GM18519 (cell line): ENCODE results near the gene UBN1.
"Not testable (repeated sequence)": the region's sequence is repeated elsewhere in the genome, so short reads cannot be mapped to it uniquely, and the experiment has no call there.

Source experiments
- ATAC-seq: cut with Tn5 transposase; IDR thresholded peaks from one replicate; pipeline ENCODE4 v1.9.1; 2021; ENCODE audit warnings: mild to moderate bottlenecking, moderate library complexity; ENCODE audit not compliant: unreplicated experiment, low FRiP score

UBN1 gene

GRCh38 chr16:4925293-4925607, 78.0 kb downstream of the UBN1 start:
- no peak for ATAC-seq

DNA sequence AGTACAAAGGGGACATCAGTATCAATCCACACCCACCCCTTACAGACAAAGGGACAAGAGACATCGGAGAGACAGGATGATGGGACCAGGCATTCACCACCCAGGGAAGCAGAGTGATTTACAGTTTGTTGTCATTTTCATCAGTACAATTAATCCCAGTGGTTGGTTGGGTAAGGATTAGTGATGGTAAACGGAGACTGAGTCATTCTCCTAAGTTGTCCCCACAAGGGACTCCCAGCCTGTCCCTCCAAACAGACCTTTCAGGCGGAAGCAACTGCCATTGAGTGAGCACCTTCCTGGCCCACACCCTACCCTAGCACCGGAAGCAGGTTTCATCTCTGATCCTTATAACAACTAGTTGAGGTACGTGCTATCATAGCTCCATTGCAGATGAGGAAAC, 78.5 kb downstream of the UBN1 start:
- no peak for ATAC-seq

- no peak for ATAC-seq
Observed at GRCh38 chr16:4926928-4927327, 79.6 kb downstream of the UBN1 start.

DNA sequence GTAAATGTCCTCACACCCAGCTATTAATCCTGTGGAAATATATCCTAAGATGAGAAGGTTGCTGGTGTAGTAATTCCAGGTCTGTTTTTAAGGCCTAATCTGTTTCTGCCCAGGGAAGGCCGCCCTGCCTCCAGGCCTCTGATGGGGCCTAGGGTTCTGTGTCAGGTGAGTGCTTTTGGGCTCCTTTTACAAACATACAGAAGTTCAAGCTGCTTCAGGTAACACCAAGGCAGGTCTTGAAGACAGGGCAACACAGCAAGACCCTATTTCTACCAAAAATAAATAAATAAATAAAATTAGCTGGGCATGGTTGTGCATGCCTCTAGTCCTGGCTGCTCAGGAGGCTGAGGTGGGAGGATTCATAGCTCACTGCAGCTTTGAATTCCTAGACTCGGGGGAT, 80.4 kb downstream of the UBN1 start:
- ATAC-seq = no peak

- no peak for ATAC-seq
Observed at GRCh38 chr16:4928227-4928626, 80.9 kb downstream of the UBN1 start.

GRCh38 chr16:4929619-4930018, 82.3 kb downstream of the UBN1 start:
- not testable (repeated sequence) for ATAC-seq

- no peak for ATAC-seq
Observed at GRCh38 chr16:4931381-4931780, 84.1 kb downstream of the UBN1 start.
